ENCODE measurements around the gene ADAP1.

ADAP1 gene

GRCh38 chr7:867406-868188, 86.9 kb downstream of the ADAP1 start:
- no peaks in the 10 kb centered on the region for H3K27me3 Mint-ChIP-seq
- DNase-seq (ENCODE audit: low spot score in 2 of 2) (no peak), ATAC-seq (replicated peaks; ENCODE audit: extremely low read depth, poor library complexity, severe bottlenecking) (no peak)
- H3K36me3 Mint-ChIP-seq (ENCODE audit: insufficient read depth): peaks cover 22% of the 10 kb centered on the region
- no peak overlapping the region for H3K4me3 Mint-ChIP-seq
- no peaks in the 10 kb centered on the region for H3K9me3 Mint-ChIP-seq
- no peak overlapping the region for H3K27ac Mint-ChIP-seq (ENCODE audit: low read depth)
- no peaks in the 10 kb centered on the region for H3K4me1 Mint-ChIP-seq

GRCh38 chr7:867001-867405, 87.5 kb downstream of the ADAP1 start:
- Mint-ChIP-seq H3K27me3 (no peaks in the 10 kb centered on the region), H3K36me3 (ENCODE audit: insufficient read depth) (peaks cover 22% of the 10 kb centered on the region), H3K4me1 (no peaks in the 10 kb centered on the region), H3K27ac (ENCODE audit: low read depth) (no peak overlapping the region), H3K4me3 (no peak overlapping the region), H3K9me3 (no peaks in the 10 kb centered on the region)
- ATAC-seq (replicated peaks; ENCODE audit: extremely low read depth, poor library complexity, severe bottlenecking) (no peak), DNase-seq (ENCODE audit: low spot score in 2 of 2) (no peak)

GRCh38 chr7:865921-866320, 88.6 kb downstream of the ADAP1 start:
- no peak overlapping the region for H3K27ac Mint-ChIP-seq (ENCODE audit: low read depth)
- H3K27me3 Mint-ChIP-seq: no peaks in the 10 kb centered on the region
- no peaks in the 10 kb centered on the region for H3K9me3 Mint-ChIP-seq
- H3K4me1 Mint-ChIP-seq: no peaks in the 10 kb centered on the region
- H3K4me3 Mint-ChIP-seq: no peak overlapping the region
- peaks cover 28% of the 10 kb centered on the region for H3K36me3 Mint-ChIP-seq (ENCODE audit: insufficient read depth)
- ATAC-seq (replicated peaks; ENCODE audit: extremely low read depth, poor library complexity, severe bottlenecking) (no peak), DNase-seq (ENCODE audit: low spot score in 2 of 2) (no peak)

- Mint-ChIP-seq H3K4me3 (no peak overlapping the region), H3K27ac (ENCODE audit: low read depth) (no peak overlapping the region), H3K27me3 (no peaks in the 10 kb centered on the region), H3K36me3 (ENCODE audit: insufficient read depth) (peaks cover 27% of the 10 kb centered on the region), H3K4me1 (no peaks in the 10 kb centered on the region), H3K9me3 (no peaks in the 10 kb centered on the region)
- ATAC-seq (replicated peaks; ENCODE audit: extremely low read depth, poor library complexity, severe bottlenecking) (no peak), DNase-seq (ENCODE audit: low spot score in 2 of 2) (no peak)
Observed at GRCh38 chr7:863106-863505, 91.4 kb downstream of the ADAP1 start.

- peaks cover 29% of the 10 kb centered on the region for H3K36me3 Mint-ChIP-seq (ENCODE audit: insufficient read depth)
- no peak for DNase-seq (ENCODE audit: low spot score in 2 of 2)
- no peaks in the 10 kb centered on the region for H3K4me1 Mint-ChIP-seq
- no peak overlapping the region for H3K27ac Mint-ChIP-seq (ENCODE audit: low read depth)
- H3K9me3 Mint-ChIP-seq: no peaks in the 10 kb centered on the region
- ATAC-seq (replicated peaks; ENCODE audit: extremely low read depth, poor library complexity, severe bottlenecking): no peak
- H3K4me3 Mint-ChIP-seq: no peak overlapping the region
- H3K27me3 Mint-ChIP-seq: no peaks in the 10 kb centered on the region
Observed at GRCh38 chr7:862157-862556, 92.3 kb downstream of the ADAP1 start.

- H3K4me1 Mint-ChIP-seq: no peaks in the 10 kb centered on the region
Observed at GRCh38 chr7:861222-861621, 93.3 kb downstream of the ADAP1 start.

GRCh38 chr7:860149-860548, 94.3 kb downstream of the ADAP1 start:
- H3K27ac Mint-ChIP-seq (ENCODE audit: low read depth): no peak overlapping the region
- H3K27me3 Mint-ChIP-seq: no peaks in the 10 kb centered on the region
- no peak for DNase-seq (ENCODE audit: low spot score in 2 of 2)
- no peaks in the 10 kb centered on the region for H3K9me3 Mint-ChIP-seq
- peaks cover 36% of the 10 kb centered on the region for H3K36me3 Mint-ChIP-seq (ENCODE audit: insufficient read depth)
- no peak for ATAC-seq (replicated peaks; ENCODE audit: extremely low read depth, poor library complexity, severe bottlenecking)
- H3K4me3 Mint-ChIP-seq: no peak overlapping the region
- no peaks in the 10 kb centered on the region for H3K4me1 Mint-ChIP-seq

More at GRCh38 chr7:861222-861621, 93.3 kb downstream of the ADAP1 start:
- Mint-ChIP-seq H3K9me3 (no peaks in the 10 kb centered on the region), H3K27me3 (no peaks in the 10 kb centered on the region), H3K36me3 (ENCODE audit: insufficient read depth) (peaks cover 31% of the 10 kb centered on the region), H3K27ac (ENCODE audit: low read depth) (no peak overlapping the region), H3K4me3 (no peak overlapping the region)
- no peak for ATAC-seq (replicated peaks; ENCODE audit: extremely low read depth, poor library complexity, severe bottlenecking)
- DNase-seq (ENCODE audit: low spot score in 2 of 2): no peak

GRCh38 chr7:859359-860030, 95.0 kb downstream of the ADAP1 start:
- peaks cover 37% of the 10 kb centered on the region for H3K36me3 Mint-ChIP-seq (ENCODE audit: insufficient read depth)
- H3K4me3 Mint-ChIP-seq: no peak overlapping the region
- no peak for ATAC-seq (replicated peaks; ENCODE audit: extremely low read depth, poor library complexity, severe bottlenecking)
- no peak overlapping the region for H3K27ac Mint-ChIP-seq (ENCODE audit: low read depth)
- H3K9me3 Mint-ChIP-seq: no peaks in the 10 kb centered on the region
- H3K27me3 Mint-ChIP-seq: no peaks in the 10 kb centered on the region
- H3K4me1 Mint-ChIP-seq: no peaks in the 10 kb centered on the region
- DNase-seq (ENCODE audit: low spot score in 2 of 2): no peak

GRCh38 chr7:857661-858060, 96.8 kb downstream of the ADAP1 start:
- DNase-seq (ENCODE audit: low spot score in 2 of 2): no peak
- Mint-ChIP-seq H3K27me3 (no peaks in the 10 kb centered on the region), H3K27ac (ENCODE audit: low read depth) (no peak overlapping the region), H3K36me3 (ENCODE audit: insufficient read depth) (peaks cover 39% of the 10 kb centered on the region), H3K9me3 (no peaks in the 10 kb centered on the region), H3K4me1 (no peaks in the 10 kb centered on the region), H3K4me3 (no peak overlapping the region)
- ATAC-seq (replicated peaks; ENCODE audit: extremely low read depth, poor library complexity, severe bottlenecking): no peak

GRCh38 chr7:856444-857095, 97.9 kb downstream of the ADAP1 start:
- no peak overlapping the region for H3K27ac Mint-ChIP-seq (ENCODE audit: low read depth)
- H3K4me1 Mint-ChIP-seq: no peaks in the 10 kb centered on the region
- peaks cover 36% of the 10 kb centered on the region for H3K36me3 Mint-ChIP-seq (ENCODE audit: insufficient read depth)
- H3K27me3 Mint-ChIP-seq: no peaks in the 10 kb centered on the region
- no peak overlapping the region for H3K4me3 Mint-ChIP-seq
- ATAC-seq (replicated peaks; ENCODE audit: extremely low read depth, poor library complexity, severe bottlenecking): no peak
- no peaks in the 10 kb centered on the region for H3K9me3 Mint-ChIP-seq
- no peak for DNase-seq (ENCODE audit: low spot score in 2 of 2)

GRCh38 chr7:855686-856369, 98.7 kb downstream of the ADAP1 start:
- peaks cover 28% of the 10 kb centered on the region for H3K36me3 Mint-ChIP-seq (ENCODE audit: insufficient read depth)
- no peaks in the 10 kb centered on the region for H3K9me3 Mint-ChIP-seq
- H3K4me3 Mint-ChIP-seq: no peak overlapping the region
- H3K4me1 Mint-ChIP-seq: no peaks in the 10 kb centered on the region
- H3K27ac Mint-ChIP-seq (ENCODE audit: low read depth): no peak overlapping the region
- ATAC-seq (replicated peaks; ENCODE audit: extremely low read depth, poor library complexity, severe bottlenecking): no peak
- DNase-seq (ENCODE audit: low spot score in 2 of 2): no peak
- H3K27me3 Mint-ChIP-seq: no peaks in the 10 kb centered on the region

- Mint-ChIP-seq H3K27me3 (no peaks in the 10 kb centered on the region), H3K27ac (ENCODE audit: low read depth) (no peak overlapping the region), H3K4me3 (no peak overlapping the region), H3K36me3 (ENCODE audit: insufficient read depth) (peaks cover 24% of the 10 kb centered on the region), H3K9me3 (no peaks in the 10 kb centered on the region), H3K4me1 (no peaks in the 10 kb centered on the region)
- DNase-seq (ENCODE audit: low spot score in 2 of 2) (no peak), ATAC-seq (replicated peaks; ENCODE audit: extremely low read depth, poor library complexity, severe bottlenecking) (no peak)
Observed at GRCh38 chr7:854118-854775, 100.2 kb downstream of the ADAP1 start.

All from central memory CD8-positive, alpha-beta T cell (primary cell).